GM23248 (cell line): ENCODE results near the gene MYO16. TPM values are rescaled to one million over a fixed set of nuclear protein-coding genes. Genes with fewer than 3 reads are reported as not detected.

Experiments used
- DNase-seq: peaks from one replicate; pipeline ENCODE4 v3.0.0-alpha.2; 2015
- H2AFZ ChIP-seq: fragments of 200-600 bp; sonication (generic); 2 replicates; pipeline ENCODE4 v1.6.1; 2016; ENCODE audit warnings: antibody characterized with exemption
- H3F3A ChIP-seq: fragments of 200-600 bp; sonication (generic); 2 replicates; pipeline ENCODE4 v1.6.1; 2016; ENCODE audit warnings: mild to moderate bottlenecking, antibody characterized with exemption, mixed run types; ENCODE audit not compliant: insufficient read depth
- H3K27ac ChIP-seq: fragments of 200-600 bp; sonication (generic); 2 replicates; pipeline ENCODE4 v1.5.1; 2016; ENCODE audit warnings: mild to moderate bottlenecking
- H3K27me3 ChIP-seq: fragments of 200-600 bp; sonication (generic); replicated peaks from 2 replicates; pipeline ENCODE4 v1.6.1; 2016; ENCODE audit warnings: mild to moderate bottlenecking; ENCODE audit not compliant: insufficient read depth
- H3K36me3 ChIP-seq: fragments of 200-600 bp; sonication (generic); 2 replicates; pipeline ENCODE4 v1.6.1; 2016; ENCODE audit warnings: low read depth, mild to moderate bottlenecking
- H3K4me1 ChIP-seq: fragments of 200-600 bp; sonication (generic); 2 replicates; pipeline ENCODE4 v1.6.1; 2016; ENCODE audit warnings: mild to moderate bottlenecking; ENCODE audit not compliant: insufficient read depth
- H3K4me2 ChIP-seq: fragments of 200-600 bp; sonication (generic); one replicate; pipeline ENCODE4 v1.6.1; 2016; ENCODE audit warnings: mild to moderate bottlenecking; ENCODE audit not compliant: unreplicated experiment
- H3K4me3 ChIP-seq: fragments of 200-600 bp; sonication (generic); 2 replicates; pipeline ENCODE4 v1.5.1; 2016; ENCODE audit warnings: mild to moderate bottlenecking
- H3K79me2 ChIP-seq: fragments of 200-600 bp; sonication (generic); 2 replicates; pipeline ENCODE4 v1.6.1; 2016; ENCODE audit warnings: mild to moderate bottlenecking; ENCODE audit not compliant: insufficient read depth
- H3K9ac ChIP-seq: fragments of 200-600 bp; sonication (generic); 2 replicates; pipeline ENCODE4 v1.6.1; 2016; ENCODE audit warnings: mild to moderate bottlenecking
- H3K9me2 ChIP-seq: fragments of 200-600 bp; sonication (generic); 2 replicates; pipeline ENCODE4 v1.6.1; 2016; ENCODE audit warnings: mixed run types, mild to moderate bottlenecking, moderate library complexity; ENCODE audit not compliant: insufficient read depth
- H3K9me3 ChIP-seq: fragments of 200-600 bp; sonication (generic); one replicate; pipeline ENCODE4 v1.6.1; 2017; ENCODE audit warnings: low read depth
- H4K20me1 ChIP-seq: fragments of 200-600 bp; sonication (generic); 2 replicates; pipeline ENCODE4 v1.6.0; 2016; ENCODE audit not compliant: insufficient read depth
- EZH2 ChIP-seq: fragments of 200-600 bp; sonication (generic); IDR thresholded peaks from 2 replicates; pipeline ENCODE4 v1.6.1; 2018; ENCODE audit warnings: antibody characterized with exemption, mild to moderate bottlenecking; ENCODE audit not compliant: insufficient read depth, poor library complexity, severe bottlenecking
- EZH2phosphoT487 ChIP-seq: fragments of 200-600 bp; sonication (generic); IDR thresholded peaks from 2 replicates; pipeline ENCODE4 v1.6.1; 2018; ENCODE audit warnings: antibody characterized with exemption, moderate library complexity, mild to moderate bottlenecking, low read depth; ENCODE audit not compliant: insufficient read depth
- WGBS, 2 experiments: methylation state at CpG; one replicate each; pipeline ENCODE4 v1.1.6; 2015 to 2017; ENCODE audit warnings: low lambda C conversion rate in 2 of 2, low coverage in 1 of 2; ENCODE audit errors: missing lambda C conversion rate in 2 of 2; 5-methylcytosine and 5-hydroxymethylcytosine counted together
- in situ Hi-C: fragments of 300-500 bp; cut with MboI; formaldehyde crosslinking; loops from 2 replicates; pipeline ENCODE4 v1.15.0; 2020
- polyA plus RNA-seq: library from polyadenylated mRNA; unstranded; fragments of >200 nt; fragmentation: Nextera tagmentation; extraction: Ambion mirVana; gene quantifications from 2 replicates; pipeline ENCODE4 v1.2.1, GENCODE V29; 2016
- total RNA-seq: library from RNA; depleted of rRNA; stranded (reverse); fragments of >200 nt; shearing (Covaris generic); gene quantifications from 2 replicates; pipeline ENCODE4 v1.2.3, GENCODE V29; 2014

The MYO16 gene
- total and polyA plus RNA-seq, 2 experiments from 2014 or later, result not detected

- no peak for TF ChIP-seq EZH2phosphoT487
- TF ChIP-seq EZH2, result no peak
- no peak overlapping the region for H3K4me2 ChIP-seq
- no peak for DNase-seq
- H3F3A ChIP-seq, result no peaks in the 10 kb centered on the region
- H4K20me1 ChIP-seq, result no peaks in the 10 kb centered on the region
- H3K4me3 ChIP-seq, result no peak overlapping the region
- H3K9ac ChIP-seq, result no peak overlapping the region
- no peaks in the 10 kb centered on the region for H3K9me3 ChIP-seq
- H3K79me2 ChIP-seq, result no peaks in the 10 kb centered on the region
- in situ Hi-C loops, result no loop called here
- no peaks in the 10 kb centered on the region for H3K36me3 ChIP-seq
- no peaks in the 10 kb centered on the region for H3K4me1 ChIP-seq
- H3K9me2 ChIP-seq, result no peaks in the 10 kb centered on the region
- H2AFZ ChIP-seq, result no peak overlapping the region
- peaks cover 10% of the 10 kb centered on the region for H3K27me3 ChIP-seq
- H3K27ac ChIP-seq, result no peak overlapping the region
Measured at GRCh38 chr13:108933061-108933460, 303.6 kb downstream of the MYO16 start.

- H3K9me2 ChIP-seq, result no peaks in the 10 kb centered on the region
- no peak overlapping the region for H3K9ac ChIP-seq
- WGBS, 2 experiments, result 71 to 83% methylated on average over 1 of the region's 1 CpG
- H3F3A ChIP-seq, result no peaks in the 10 kb centered on the region
- H4K20me1 ChIP-seq, result no peaks in the 10 kb centered on the region
- no peak overlapping the region for H2AFZ ChIP-seq
- H3K27ac ChIP-seq, result no peak overlapping the region
- peaks cover 10% of the 10 kb centered on the region; the same call in 1 of the 2 replicates for H3K27me3 ChIP-seq
- H3K36me3 ChIP-seq, result no peaks in the 10 kb centered on the region
- H3K79me2 ChIP-seq, result no peaks in the 10 kb centered on the region
- no peaks in the 10 kb centered on the region for H3K4me1 ChIP-seq
- H3K4me2 ChIP-seq, result no peak overlapping the region
- H3K4me3 ChIP-seq, result no peak overlapping the region
- in situ Hi-C loops, result no loop called here
- no peak for TF ChIP-seq EZH2
- TF ChIP-seq EZH2phosphoT487, result no peak
- DNase-seq, result no peak
- H3K9me3 ChIP-seq, result no peaks in the 10 kb centered on the region
Measured at GRCh38 chr13:108938155-108938554, 308.7 kb downstream of the MYO16 start.

- H3K9me3 ChIP-seq, result no peaks in the 10 kb centered on the region
- no peaks in the 10 kb centered on the region for H4K20me1 ChIP-seq
- H3K4me2 ChIP-seq, result no peak overlapping the region
- TF ChIP-seq EZH2, result no peak
- TF ChIP-seq EZH2phosphoT487, result no peak
- WGBS, 2 experiments, result 78 to 91% methylated on average over 2 of the region's 2 CpGs
- 0 out of 2 replicates have a peak, but pooled peaks cover 10% of the 10 kb centered on the region for H3K27me3 ChIP-seq
- H3F3A ChIP-seq, result 0 out of 2 replicates have a peak, but pooled peaks cover 3% of the 10 kb centered on the region
- no peak overlapping the region for H3K4me3 ChIP-seq
- DNase-seq, result no peak
- no peak overlapping the region for H3K9ac ChIP-seq
- H3K27ac ChIP-seq, result no peak overlapping the region
- H3K4me1 ChIP-seq, result peaks cover 11% of the 10 kb centered on the region
- H3K36me3 ChIP-seq, result no peaks in the 10 kb centered on the region
- in situ Hi-C loops, result no loop called here
- H3K9me2 ChIP-seq, result no peaks in the 10 kb centered on the region
- no peaks in the 10 kb centered on the region for H3K79me2 ChIP-seq
- no peak overlapping the region for H2AFZ ChIP-seq
Measured at GRCh38 chr13:108940121-108940520, 310.7 kb downstream of the MYO16 start.

GRCh38 chr13:108943842-108944241 is 314.4 kb downstream of the MYO16 start:
- TF ChIP-seq EZH2 (no peak), EZH2phosphoT487 (no peak)
- no peak overlapping the region for H2AFZ ChIP-seq
- H3K79me2 ChIP-seq, result no peaks in the 10 kb centered on the region
- no peaks in the 10 kb centered on the region for H3K9me2 ChIP-seq
- peaks cover 24% of the 10 kb centered on the region; the same call in 1 of the 2 replicates for H3F3A ChIP-seq
- H4K20me1 ChIP-seq, result no peaks in the 10 kb centered on the region
- 97% methylated on average over 7 of the region's 7 CpGs for WGBS, 2 experiments
- no peaks in the 10 kb centered on the region for H3K9me3 ChIP-seq
- H3K9ac ChIP-seq, result no peak overlapping the region
- H3K27ac ChIP-seq, result no peak overlapping the region
- DNase-seq, result no peak
- H3K36me3 ChIP-seq, result no peaks in the 10 kb centered on the region
- in situ Hi-C loops, result no loop called here
- no peak overlapping the region for H3K4me2 ChIP-seq
- H3K27me3 ChIP-seq, result no peaks in the 10 kb centered on the region
- peaks cover 31% of the 10 kb centered on the region for H3K4me1 ChIP-seq
- H3K4me3 ChIP-seq, result no peak overlapping the region

- in situ Hi-C loops, result no loop called here
- Histone ChIP-seq H3K9me2 (no peaks in the 10 kb centered on the region), H3K9me3 (no peaks in the 10 kb centered on the region), H2AFZ (no peak overlapping the region), H3K27me3 (no peaks in the 10 kb centered on the region), H3K9ac (peak overlapping the region; percentile 7; the same call in 1 of the 2 replicates), H3F3A (peaks cover 24% of the 10 kb centered on the region; the same call in 1 of the 2 replicates), H3K4me1 (peaks cover 31% of the 10 kb centered on the region), H3K4me3 (no peak overlapping the region), H3K27ac (peak overlapping the region; percentile 59), H3K36me3 (no peaks in the 10 kb centered on the region), H3K4me2 (peak overlapping the region; percentile 6), H4K20me1 (no peaks in the 10 kb centered on the region), H3K79me2 (no peaks in the 10 kb centered on the region)
- peak; percentile 88 for DNase-seq
- WGBS, 2 experiments, result 22 to 24% methylated on average over 4 of the region's 4 CpGs
- TF ChIP-seq EZH2phosphoT487 (no peak), EZH2 (no peak)
Measured at GRCh38 chr13:108944760-108945159, 315.3 kb downstream of the MYO16 start.
